Body of pancreas (tissue), 4 donors: ENCODE results near the gene METRNL. TPM values are rescaled to one million over a fixed set of nuclear protein-coding genes. Genes with fewer than 3 reads are reported as not detected.

Experiments
- ATAC-seq: fragments of 150-250 bp; one replicate; pipeline ENCODE4 v1.9.1; 2016
- DNase-seq, 4 donors: peaks; one replicate each; pipeline ENCODE4 v3.0.0-alpha.2; 2019
- H3K27ac ChIP-seq, 4 donors: fragments of 200-600 bp; sonication (generic); 1 replicate in 3 of 4; 2 replicates in 1 of 4; pipeline versions ENCODE4 v1.5.1 to v1.6.1; 2016 to 2019; ENCODE audit warnings: mild to moderate bottlenecking in 1 of 4, mixed read lengths in 1 of 4, moderate library complexity in 1 of 4
- H3K27me3 ChIP-seq, 2 donors: fragments of 200-600 bp; sonication (generic); one replicate each; pipeline ENCODE4 v1.6.0; 2016; ENCODE audit warnings: mild to moderate bottlenecking in 1 of 2
- H3K36me3 ChIP-seq, 2 donors: fragments of 200-600 bp; sonication (generic); replicated peaks in 1 of 2; 2 replicates each; pipeline ENCODE4 v1.5.1; 2016; ENCODE audit warnings: low read depth in 2 of 2; ENCODE audit not compliant: insufficient read depth in 1 of 2
- H3K4me1 ChIP-seq: fragments of 200-600 bp; sonication (generic); one replicate; pipeline ENCODE4 v1.6.0; 2016
- H3K4me3 ChIP-seq, 2 donors: fragments of 200-600 bp; sonication (generic); 1 replicate in 1 of 2; 2 replicates in 1 of 2; pipeline ENCODE4 v1.5.1; 2016 to 2019
- H3K9me3 ChIP-seq, 3 donors: fragments of 200-600 bp; sonication (generic); 1 replicate in 2 of 3; 2 replicates in 1 of 3; pipeline ENCODE4 v1.5.1; 2016
- CTCF ChIP-seq, 7 experiments: fragments of 450-650 bp in 4 of 7; fragments of 200-600 bp in 3 of 7; sonication (generic) in 3 of 7; IDR thresholded peaks; one replicate each; pipeline ENCODE4 v1.5.1; 2016 to 2019; ENCODE audit warnings: antibody characterized with exemption in 7 of 7
- POLR2A ChIP-seq, 3 donors: fragments of 450-650 bp; IDR thresholded peaks; one replicate each; pipeline ENCODE4 v1.6.1; 2016; ENCODE audit warnings: antibody characterized with exemption in 3 of 3, mild to moderate bottlenecking in 2 of 3
- WGBS, 2 donors: methylation state at CpG; one replicate each; pipeline ENCODE4 v1.1.5; 2017; 5-methylcytosine and 5-hydroxymethylcytosine counted together
- intact Hi-C: fragments of 100-400 bp; cut with DNase I; formaldehyde crosslinking; loops from one replicate; pipeline ENCODE4 v1.15.1; 2023
- total RNA-seq, 2 donors: library from RNA; depleted of rRNA; stranded (reverse); fragments of >200 nt; gene quantifications; one replicate each; pipeline ENCODE4 v1.1.0, GENCODE V29; 2016

The METRNL gene
- total RNA-seq, 2 donors from 2014 or later, result 21.3 to 26.4 TPM

GRCh38 chr17:83067071-83067717, 12.2 kb upstream of the METRNL start:
- Histone ChIP-seq H3K36me3 (no peaks in the 10 kb centered on the region), H3K27me3 (no peaks in the 10 kb centered on the region), H3K27ac (no peak overlapping the region), H3K4me3 (no peak overlapping the region), H3K9me3 (no peaks in the 10 kb centered on the region), H3K4me1 (peaks cover 13% of the 10 kb centered on the region)
- ATAC-seq (no peak), DNase-seq (peak in 2 of 4 donors; percentile 7 to 10)
- intact Hi-C loops, result no loop called here
- TF ChIP-seq CTCF (IDR thresholded peaks at IDR 0.05) (no peak), POLR2A (IDR thresholded peaks at IDR 0.05) (no peak)
- WGBS, 2 donors, result 90 to 96% methylated on average over 4 to 26 of the region's 29 CpGs

GRCh38 chr17:83067718-83068261, 11.6 kb upstream of the METRNL start:
- Histone ChIP-seq H3K4me3 (no peak overlapping the region), H3K9me3 (no peaks in the 10 kb centered on the region), H3K27me3 (no peaks in the 10 kb centered on the region), H3K27ac (no peak overlapping the region), H3K4me1 (peaks cover 13% of the 10 kb centered on the region), H3K36me3 (no peaks in the 10 kb centered on the region)
- peak in 1 of 4 donors; percentile 12 for DNase-seq
- no peak for ATAC-seq
- intact Hi-C loops, result no loop called here
- TF ChIP-seq CTCF (IDR thresholded peaks at IDR 0.05) (no peak), POLR2A (IDR thresholded peaks at IDR 0.05) (no peak)
- WGBS, 2 donors, result 54 to 73% methylated on average over 9 to 17 of the region's 29 CpGs

GRCh38 chr17:83068641-83069570, 10.5 kb upstream of the METRNL start:
- Histone ChIP-seq H3K36me3 (no peaks in the 10 kb centered on the region), H3K4me3 (no peak overlapping the region), H3K9me3 (no peaks in the 10 kb centered on the region), H3K4me1 (peaks cover 13% of the 10 kb centered on the region), H3K27me3 (no peaks in the 10 kb centered on the region), H3K27ac (no peak overlapping the region)
- 60 to 82% methylated on average over 12 to 24 of the region's 58 CpGs for WGBS, 2 donors
- TF ChIP-seq CTCF (IDR thresholded peaks at IDR 0.05), result no peak
- no peak for TF ChIP-seq POLR2A (IDR thresholded peaks at IDR 0.05)
- ATAC-seq (no peak), DNase-seq (peak in 1 of 4 donors; percentile 9)
- intact Hi-C loops, result no loop called here

- H3K27ac ChIP-seq, result no peak overlapping the region
- intact Hi-C loops, result no loop called here
- DNase-seq (no peak), ATAC-seq (no peak)
- TF ChIP-seq POLR2A (IDR thresholded peaks at IDR 0.05) (no peak), CTCF (IDR thresholded peaks at IDR 0.05) (no peak)
- H3K4me1 ChIP-seq, result peaks cover 8% of the 10 kb centered on the region
- H3K9me3 ChIP-seq, result no peaks in the 10 kb centered on the region
- no peak overlapping the region for H3K4me3 ChIP-seq
- H3K27me3 ChIP-seq, result no peaks in the 10 kb centered on the region
- H3K36me3 ChIP-seq, result no peaks in the 10 kb centered on the region
- WGBS, 2 donors, result 78 to 81% methylated on average over 8 of the region's 8 CpGs
These were observed 9.9 kb upstream of the METRNL start for GRCh38 chr17:83069571-83069906.
